ENCODE results near the gene KCNK7. TPM values are rescaled to one million over a fixed set of nuclear protein-coding genes. Genes with fewer than 3 reads are reported as not detected.

KCNK7 gene
- polyA plus RNA-seq, 1 of the 3 experiments (the other 2 are of a cell fraction): 0.58 TPM

DNA sequence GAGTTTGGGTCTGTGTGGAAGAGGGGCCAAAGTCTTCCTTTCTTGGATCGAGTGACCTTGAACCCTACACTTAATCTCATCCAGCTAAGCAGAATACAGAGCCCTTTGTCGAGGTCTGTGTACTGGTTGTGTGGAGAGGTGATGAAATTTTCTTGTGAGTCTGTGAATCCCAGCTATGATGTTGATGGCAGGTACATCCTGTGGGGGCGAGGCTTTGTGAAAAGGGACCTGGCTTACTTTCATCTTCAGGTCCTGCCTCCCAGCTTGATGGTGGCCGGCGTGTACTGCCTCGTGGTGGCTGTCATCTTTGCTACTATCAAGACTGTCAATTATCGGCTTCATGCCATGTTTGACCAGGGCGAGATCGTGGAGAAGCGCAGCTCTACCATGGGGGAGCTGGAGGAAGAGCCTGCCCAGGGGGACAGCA is 21.0 kb upstream of the KCNK7 start (continued):
- TF ChIP-seq MEF2A (IDR thresholded peaks at IDR 0.05; ENCODE audit: borderline replicate concordance, low read depth): no peak

DNA sequence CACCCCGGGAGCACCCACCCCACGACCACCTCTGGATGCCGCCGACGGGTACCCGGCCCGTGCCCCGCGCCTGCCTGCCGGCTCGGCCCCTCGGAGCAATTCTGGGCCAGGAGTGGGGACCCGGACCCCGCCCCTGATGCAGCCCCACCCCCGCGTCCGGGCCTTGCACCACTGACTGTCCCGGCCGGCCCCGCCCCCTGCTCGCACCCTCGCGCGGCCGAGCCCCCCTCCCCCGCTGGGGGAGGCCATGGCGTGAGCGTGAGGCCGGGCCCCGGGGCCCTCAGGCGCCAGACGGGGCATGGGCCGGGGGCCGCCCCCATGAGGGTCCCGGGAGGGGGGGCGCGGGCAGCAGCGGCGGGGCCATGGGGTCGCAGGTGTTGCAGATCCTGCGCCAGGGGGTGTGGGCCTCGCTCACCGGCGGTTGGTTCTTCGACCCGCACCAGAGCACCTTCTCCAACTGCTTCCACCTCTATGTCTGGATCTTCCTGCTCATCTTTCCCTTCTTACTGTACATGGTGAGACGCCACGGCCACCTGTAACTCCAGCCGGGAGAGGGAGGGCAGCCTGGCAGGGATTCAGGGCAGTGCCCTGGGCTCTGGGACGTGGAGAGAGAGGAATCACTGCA is 20.5 kb upstream of the KCNK7 start:
- POLR2A ChIA-PET: interaction anchor here (0.9 to 1.5 kb wide), 6 partner anchors 9 to 274 kb away, joined by 3 to 5 read pairs (median 4); partner anchors contain the start of genes CCDC85B, CFL1 and MALAT1
- Histone ChIP-seq H3K36me3 (replicated peaks in 1 of 2; ENCODE audit: control insufficient read depth in 1 of 2, insufficient read depth in 2 of 2, low read length in 1 of 2) (peaks cover 6 to 44% of the 10 kb centered on the region in 2 experiments), H4K20me1 (ENCODE audit: insufficient read depth) (peaks cover 23% of the 10 kb centered on the region), H3K4me3 (ENCODE audit: low read depth in 2 of 2, low read length in 1 of 2) (peak overlapping the region; percentile 68 to 95), H3K9ac (peak overlapping the region; percentile 86), H2AFZ (ENCODE audit: low read depth) (no peak overlapping the region), H3K4me2 (peak overlapping the region; percentile 85), H3K27ac (ENCODE audit: low read depth in 2 of 2, low read length in 1 of 2) (peak overlapping the region; percentile 83 to 93; a peak in 3 of 4 replicates), H3K4me1 (ENCODE audit: control insufficient read depth in 1 of 2, insufficient read depth in 2 of 2, low read depth in 1 of 2, low read length in 1 of 2) (peaks cover 20 to 36% of the 10 kb centered on the region in 2 experiments; a peak in 3 of 4 replicates), H3F3A (replicated peaks; ENCODE audit: insufficient read depth) (peaks cover 4% of the 10 kb centered on the region), H3K9me2 (no peaks in the 10 kb centered on the region), H3K79me2 (ENCODE audit: insufficient read depth) (peaks cover 93% of the 10 kb centered on the region), H3K27me3 (ENCODE audit: insufficient read depth) (no peaks in the 10 kb centered on the region), H3K9me3 (no peaks in the 10 kb centered on the region)
- TF ChIP-seq POLR2AphosphoS5 (IDR thresholded peaks at IDR 0.05; ENCODE audit: low read depth, low read length) (no peak), FOSL2 (IDR thresholded peaks at IDR 0.05; ENCODE audit: borderline replicate concordance, low read depth) (no peak), MEF2A (IDR thresholded peaks at IDR 0.05; ENCODE audit: borderline replicate concordance, low read depth) (no peak), FOXJ3 (CRISPR knock-in tag; IDR thresholded peaks at IDR 0.05) (no peak), TCF12 (IDR thresholded peaks at IDR 0.05) (no peak), ELF1 (IDR thresholded peaks at IDR 0.05) (no peak)
- TF ChIP-seq, protein P1, sequence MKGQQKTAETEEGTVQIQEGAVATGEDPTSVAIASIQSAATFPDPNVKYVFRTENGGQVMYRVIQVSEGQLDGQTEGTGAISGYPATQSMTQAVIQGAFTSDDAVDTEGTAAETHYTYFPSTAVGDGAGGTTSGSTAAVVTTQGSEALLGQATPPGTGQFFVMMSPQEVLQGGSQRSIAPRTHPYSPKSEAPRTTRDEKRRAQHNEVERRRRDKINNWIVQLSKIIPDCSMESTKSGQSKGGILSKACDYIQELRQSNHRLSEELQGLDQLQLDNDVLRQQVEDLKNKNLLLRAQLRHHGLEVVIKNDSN (IDR thresholded peaks at IDR 0.05; ENCODE audit: borderline replicate concordance, low read depth): no peak
- TF ChIP-seq, protein P2, sequence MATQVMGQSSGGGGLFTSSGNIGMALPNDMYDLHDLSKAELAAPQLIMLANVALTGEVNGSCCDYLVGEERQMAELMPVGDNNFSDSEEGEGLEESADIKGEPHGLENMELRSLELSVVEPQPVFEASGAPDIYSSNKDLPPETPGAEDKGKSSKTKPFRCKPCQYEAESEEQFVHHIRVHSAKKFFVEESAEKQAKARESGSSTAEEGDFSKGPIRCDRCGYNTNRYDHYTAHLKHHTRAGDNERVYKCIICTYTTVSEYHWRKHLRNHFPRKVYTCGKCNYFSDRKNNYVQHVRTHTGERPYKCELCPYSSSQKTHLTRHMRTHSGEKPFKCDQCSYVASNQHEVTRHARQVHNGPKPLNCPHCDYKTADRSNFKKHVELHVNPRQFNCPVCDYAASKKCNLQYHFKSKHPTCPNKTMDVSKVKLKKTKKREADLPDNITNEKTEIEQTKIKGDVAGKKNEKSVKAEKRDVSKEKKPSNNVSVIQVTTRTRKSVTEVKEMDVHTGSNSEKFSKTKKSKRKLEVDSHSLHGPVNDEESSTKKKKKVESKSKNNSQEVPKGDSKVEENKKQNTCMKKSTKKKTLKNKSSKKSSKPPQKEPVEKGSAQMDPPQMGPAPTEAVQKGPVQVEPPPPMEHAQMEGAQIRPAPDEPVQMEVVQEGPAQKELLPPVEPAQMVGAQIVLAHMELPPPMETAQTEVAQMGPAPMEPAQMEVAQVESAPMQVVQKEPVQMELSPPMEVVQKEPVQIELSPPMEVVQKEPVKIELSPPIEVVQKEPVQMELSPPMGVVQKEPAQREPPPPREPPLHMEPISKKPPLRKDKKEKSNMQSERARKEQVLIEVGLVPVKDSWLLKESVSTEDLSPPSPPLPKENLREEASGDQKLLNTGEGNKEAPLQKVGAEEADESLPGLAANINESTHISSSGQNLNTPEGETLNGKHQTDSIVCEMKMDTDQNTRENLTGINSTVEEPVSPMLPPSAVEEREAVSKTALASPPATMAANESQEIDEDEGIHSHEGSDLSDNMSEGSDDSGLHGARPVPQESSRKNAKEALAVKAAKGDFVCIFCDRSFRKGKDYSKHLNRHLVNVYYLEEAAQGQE (IDR thresholded peaks at IDR 0.05; ENCODE audit: low read depth, low read length): no peak
- TF ChIP-seq, protein P3, sequence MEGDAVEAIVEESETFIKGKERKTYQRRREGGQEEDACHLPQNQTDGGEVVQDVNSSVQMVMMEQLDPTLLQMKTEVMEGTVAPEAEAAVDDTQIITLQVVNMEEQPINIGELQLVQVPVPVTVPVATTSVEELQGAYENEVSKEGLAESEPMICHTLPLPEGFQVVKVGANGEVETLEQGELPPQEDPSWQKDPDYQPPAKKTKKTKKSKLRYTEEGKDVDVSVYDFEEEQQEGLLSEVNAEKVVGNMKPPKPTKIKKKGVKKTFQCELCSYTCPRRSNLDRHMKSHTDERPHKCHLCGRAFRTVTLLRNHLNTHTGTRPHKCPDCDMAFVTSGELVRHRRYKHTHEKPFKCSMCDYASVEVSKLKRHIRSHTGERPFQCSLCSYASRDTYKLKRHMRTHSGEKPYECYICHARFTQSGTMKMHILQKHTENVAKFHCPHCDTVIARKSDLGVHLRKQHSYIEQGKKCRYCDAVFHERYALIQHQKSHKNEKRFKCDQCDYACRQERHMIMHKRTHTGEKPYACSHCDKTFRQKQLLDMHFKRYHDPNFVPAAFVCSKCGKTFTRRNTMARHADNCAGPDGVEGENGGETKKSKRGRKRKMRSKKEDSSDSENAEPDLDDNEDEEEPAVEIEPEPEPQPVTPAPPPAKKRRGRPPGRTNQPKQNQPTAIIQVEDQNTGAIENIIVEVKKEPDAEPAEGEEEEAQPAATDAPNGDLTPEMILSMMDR (IDR thresholded peaks at IDR 0.05): no peak
- WGBS (ENCODE audit: low lambda C conversion rate): 0% methylated on average over 10 of the region's 50 CpGs
- CTCF ChIA-PET: interaction anchor here (2.5 to 4.9 kb wide), 2 partner anchors 11 to 21 kb away, joined by 18 read pairs; partner anchors contain the start of gene SIPA1
- peak; percentile 89 for DNase-seq

Measured in SK-N-SH (cell line).